GM18526 (cell line): ENCODE measurements around the gene FOXC1.

Source experiments
- POLR2A ChIP-seq: IDR thresholded peaks from 3 replicates; pipeline ENCODE4 v1.6.1; 2011; ENCODE audit not compliant: insufficient read length; ENCODE audit errors: extremely low read depth

Gene FOXC1

DNA sequence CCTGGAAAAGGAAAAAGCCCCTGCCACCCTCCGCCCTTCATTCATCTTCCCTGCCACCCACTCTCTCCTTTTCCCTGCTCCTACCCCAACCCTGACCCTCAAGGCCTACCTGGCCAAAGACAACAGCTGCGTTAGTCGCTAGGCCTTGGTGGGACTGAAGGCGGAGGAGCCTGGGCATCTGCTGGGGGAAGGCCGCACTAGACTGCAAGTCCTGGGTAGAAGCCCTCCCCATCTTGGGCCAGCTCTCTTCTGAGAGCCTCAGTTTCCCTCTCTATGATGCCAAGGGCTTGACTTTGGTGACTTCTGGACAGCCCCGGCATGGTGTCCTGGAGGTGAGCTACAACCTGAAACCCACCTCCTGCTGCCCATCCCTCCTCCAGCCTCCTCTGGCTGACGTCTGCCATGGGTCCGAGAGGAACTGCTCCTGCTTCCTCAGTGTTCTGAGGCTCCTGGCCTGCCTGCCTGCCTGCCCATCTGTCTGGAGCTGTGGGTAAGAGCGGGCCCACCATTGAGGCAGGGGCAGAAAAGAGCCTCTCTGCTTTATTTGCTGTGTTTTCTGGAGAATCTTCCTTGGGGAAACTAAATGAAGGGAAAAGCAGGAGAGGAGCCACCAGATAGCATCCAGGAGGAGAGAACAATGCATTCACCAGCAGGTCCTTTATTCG, 7.5 kb upstream of the FOXC1 start:
- no peak for TF ChIP-seq POLR2A

GRCh38 chr6:1603708-1604107, 6.0 kb upstream of the FOXC1 start:
- no peak for TF ChIP-seq POLR2A

GRCh38 chr6:1604158-1605003, 5.3 kb upstream of the FOXC1 start:
- TF ChIP-seq POLR2A = no peak

DNA sequence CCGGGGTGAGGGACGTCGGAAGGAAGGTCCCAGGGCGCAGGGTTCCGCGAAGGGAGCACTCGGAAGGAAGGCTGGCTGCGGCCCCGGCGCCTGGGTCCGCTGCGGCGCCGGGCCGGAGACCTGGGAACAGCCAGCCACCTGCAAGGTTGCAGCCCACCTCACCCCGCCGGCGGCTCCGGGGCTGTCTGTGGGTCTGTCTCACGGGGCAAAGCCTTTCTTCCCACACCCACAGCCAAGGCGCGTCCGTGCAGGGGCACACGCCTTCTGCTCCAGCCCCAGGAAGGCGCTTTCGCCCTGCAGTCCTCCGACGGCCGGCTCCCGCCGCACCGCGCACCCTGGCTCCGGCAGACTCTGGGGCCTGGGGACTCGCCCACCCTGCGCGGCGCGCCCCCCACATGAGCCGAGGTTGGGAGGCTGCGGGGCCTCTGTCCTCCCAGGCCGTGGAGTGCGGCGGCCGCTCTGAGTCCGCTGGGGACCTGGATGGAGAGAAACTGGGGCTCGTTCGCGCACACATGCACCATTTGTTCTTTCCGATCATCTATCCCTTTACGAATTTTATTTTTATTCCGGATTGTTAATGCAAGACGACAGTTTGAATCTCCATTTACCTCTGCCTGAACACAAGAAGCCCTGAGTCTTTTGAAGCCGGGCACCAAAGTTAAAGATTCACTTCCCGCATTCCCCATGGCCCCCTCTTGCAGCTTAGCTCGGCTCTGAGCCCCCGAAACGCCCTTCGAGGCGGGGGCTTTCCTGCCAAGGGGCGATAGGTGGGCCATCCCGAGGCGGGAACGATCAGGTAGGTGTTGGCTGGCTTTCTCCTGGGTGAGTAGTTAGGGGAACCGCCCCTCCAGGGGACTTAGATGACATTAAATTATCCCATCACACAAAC, 4.5 kb upstream of the FOXC1 start:
- TF ChIP-seq POLR2A = no peak

DNA sequence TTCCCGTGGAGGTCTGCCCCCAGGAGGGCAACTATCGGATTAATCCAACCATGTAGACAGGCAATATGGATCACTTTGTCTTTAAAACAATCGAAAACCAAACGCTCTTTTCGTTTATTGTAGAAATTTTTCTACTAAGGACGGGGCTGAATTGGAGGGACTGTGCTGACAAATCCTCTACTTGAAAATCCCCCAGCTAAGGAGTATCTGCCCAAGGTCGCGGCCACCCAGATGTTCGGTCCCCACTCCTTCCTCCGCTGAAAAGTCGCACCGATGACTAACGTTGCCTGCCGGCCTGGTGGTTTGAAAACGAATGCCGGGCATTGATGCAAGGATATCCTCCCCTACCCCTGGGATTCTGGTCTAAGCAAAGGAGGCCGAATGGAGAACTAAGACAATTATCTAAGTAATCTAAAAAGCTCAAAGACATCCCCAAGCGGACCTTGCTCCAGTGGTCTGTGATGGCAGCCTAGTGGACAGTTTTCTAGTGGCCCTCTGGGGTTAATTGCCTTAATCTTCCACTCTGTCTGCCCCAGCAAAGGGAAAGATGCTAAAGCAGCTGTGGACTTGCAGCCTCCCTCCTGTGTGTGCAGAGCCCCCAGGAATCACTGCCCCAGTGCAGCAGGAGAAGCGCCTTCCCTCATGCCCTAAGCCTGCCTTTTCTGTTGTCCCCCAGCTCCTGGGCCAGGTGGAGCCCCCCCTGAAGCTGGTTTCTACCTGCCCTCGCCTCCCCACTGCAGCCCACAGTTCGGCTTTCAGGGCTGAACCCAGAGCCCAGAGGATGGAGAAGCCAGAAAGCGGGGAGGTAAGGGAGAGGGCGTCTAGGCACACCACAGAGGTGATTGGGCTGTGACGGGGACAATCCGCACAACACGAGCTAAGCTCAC, 3.6 kb upstream of the FOXC1 start:
- no peak for TF ChIP-seq POLR2A

DNA sequence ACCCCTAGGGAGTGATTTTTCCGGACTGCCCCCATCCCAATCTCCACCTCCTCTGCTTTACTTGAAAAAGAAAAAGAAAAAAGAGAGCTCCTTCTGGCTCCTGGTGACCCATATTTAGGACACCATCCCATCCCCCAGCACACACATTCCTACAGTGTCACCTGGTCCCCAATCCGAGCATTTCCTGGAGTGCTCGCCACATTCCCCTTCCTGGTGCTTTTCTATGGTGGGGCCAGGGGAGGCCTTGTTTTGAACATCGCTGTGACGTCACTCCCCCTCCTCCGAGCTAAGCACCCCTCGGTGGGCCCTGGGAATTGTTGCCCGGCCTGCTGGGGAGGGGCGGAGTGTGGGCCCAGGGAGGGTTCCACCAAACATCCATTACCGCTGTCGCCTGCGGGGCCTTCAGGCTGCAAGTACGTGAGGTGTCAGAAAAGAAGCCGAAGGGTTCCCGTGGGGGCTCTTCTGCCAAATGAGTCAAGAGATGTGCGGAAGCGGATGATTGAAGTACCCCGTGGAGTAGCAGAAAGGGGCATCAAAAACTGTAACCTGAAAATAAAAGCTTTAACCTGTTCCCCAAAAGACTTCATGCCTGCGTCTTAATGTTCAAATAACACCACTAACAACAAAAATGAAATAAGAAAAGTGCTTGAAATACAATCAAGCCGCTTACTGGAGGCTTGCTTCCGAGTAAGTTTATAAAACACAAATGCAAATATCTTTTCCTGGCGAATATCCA, 2.8 kb upstream of the FOXC1 start:
- TF ChIP-seq POLR2A = no peak

GRCh38 chr6:1607516-1608221, 2.0 kb upstream of the FOXC1 start:
- TF ChIP-seq POLR2A = no peak

GRCh38 chr6:1608222-1609040, 1.3 kb upstream of the FOXC1 start:
- no peak for TF ChIP-seq POLR2A

GRCh38 chr6:1609041-1609647, 571 bp upstream of the FOXC1 start:
- no peak for TF ChIP-seq POLR2A

GRCh38 chr6:1610497-1611321, 994 bp downstream of the FOXC1 start:
- no peak for TF ChIP-seq POLR2A

DNA sequence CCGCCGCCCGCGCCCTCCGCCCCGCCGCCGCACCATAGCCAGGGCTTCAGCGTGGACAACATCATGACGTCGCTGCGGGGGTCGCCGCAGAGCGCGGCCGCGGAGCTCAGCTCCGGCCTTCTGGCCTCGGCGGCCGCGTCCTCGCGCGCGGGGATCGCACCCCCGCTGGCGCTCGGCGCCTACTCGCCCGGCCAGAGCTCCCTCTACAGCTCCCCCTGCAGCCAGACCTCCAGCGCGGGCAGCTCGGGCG, 1.5 kb downstream of the FOXC1 start:
- no peak for TF ChIP-seq POLR2A
